ENCODE measurements around the gene ZHX3.
"Not testable (repeated sequence)": the region's sequence is repeated elsewhere in the genome, so short reads cannot be mapped to it uniquely, and the experiment has no call there.

ZHX3 gene

DNA sequence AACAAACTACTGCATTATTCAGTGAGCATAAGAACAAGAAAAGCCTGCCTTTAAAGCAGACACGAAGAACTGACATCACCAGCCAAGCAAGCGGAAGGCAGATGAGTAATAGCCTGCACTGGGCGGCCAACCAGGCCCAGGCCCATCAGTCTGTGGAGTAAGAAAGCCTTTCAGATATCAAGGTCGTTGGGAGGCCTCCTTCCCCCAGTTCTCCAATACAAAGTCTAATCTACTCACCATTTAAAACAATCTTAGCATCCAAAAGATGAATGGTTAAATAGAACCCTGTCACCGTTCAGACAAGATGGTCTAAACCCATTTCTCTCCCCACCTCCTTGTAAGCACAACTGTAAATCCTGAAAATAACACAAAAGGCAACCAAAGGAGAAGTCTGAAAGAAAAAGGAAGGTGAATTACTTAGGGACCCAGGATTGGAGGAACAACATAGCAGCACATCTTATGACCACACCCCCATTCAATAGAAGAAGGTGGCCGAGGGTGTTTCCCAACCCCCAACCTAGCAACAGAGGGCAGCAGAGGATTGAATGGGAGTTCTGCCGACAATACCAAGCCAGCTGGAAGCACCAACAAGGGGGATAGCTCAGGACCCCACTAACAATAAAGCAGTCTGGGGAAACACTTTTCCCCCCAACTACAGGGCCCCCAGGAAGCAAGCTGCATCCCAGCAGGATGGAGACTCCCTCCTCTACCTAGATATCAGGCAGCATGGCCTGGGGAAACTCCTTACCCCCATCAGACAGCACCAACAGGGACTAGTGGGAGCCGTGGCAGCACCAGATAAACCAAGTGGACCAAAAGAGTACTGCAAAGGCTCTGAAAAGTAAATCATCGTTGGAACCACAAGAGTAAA is 67.9 kb downstream of the ZHX3 start:
- DNase-seq, result peak; percentile 61

- DNase-seq, result no peak
Observed at GRCh38 chr20:41248368-41249024, 69.0 kb downstream of the ZHX3 start.

DNA sequence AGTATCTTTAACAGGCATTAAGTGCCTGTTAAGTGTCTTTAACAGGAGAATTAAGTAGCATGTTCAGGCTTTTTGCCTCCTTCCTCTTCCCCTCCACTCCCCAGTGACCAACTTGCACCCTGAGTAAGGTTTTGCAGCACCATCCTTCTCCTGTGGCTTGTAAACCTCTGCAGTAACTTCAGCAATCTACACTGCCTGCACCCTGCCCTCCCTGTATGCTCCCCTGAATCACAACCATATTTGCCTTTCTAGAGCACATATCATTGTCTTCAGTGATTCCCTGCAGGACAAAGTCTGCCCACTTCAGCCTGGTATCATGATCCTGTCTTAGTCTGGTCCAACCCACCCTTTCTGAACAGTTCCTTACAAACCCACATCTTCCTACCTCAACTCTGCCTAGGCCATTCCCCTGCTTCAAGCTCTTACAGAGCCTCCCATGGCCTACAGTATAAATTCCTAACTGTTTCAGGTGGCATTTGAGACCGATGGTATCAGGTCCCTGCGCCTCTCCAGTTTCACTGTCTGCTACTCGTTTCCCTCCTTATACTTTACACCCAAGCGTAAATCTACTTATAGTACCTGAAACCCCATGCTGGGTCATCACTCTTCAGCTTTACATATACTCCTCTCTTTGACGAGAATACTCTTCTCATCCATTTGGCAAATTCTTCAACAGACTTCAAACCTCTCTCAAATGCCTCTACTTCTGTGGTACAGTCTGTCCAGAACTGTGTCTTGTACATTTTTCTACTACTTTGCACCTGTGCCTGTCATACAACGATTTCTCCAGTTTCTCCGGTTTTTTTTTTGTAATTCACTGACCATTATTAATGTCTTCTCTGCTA is 69.8 kb downstream of the ZHX3 start:
- no peak for DNase-seq

- DNase-seq, result no peak
Observed at GRCh38 chr20:41245086-41245707, 72.3 kb downstream of the ZHX3 start.

GRCh38 chr20:41242807-41243206 is 74.7 kb downstream of the ZHX3 start:
- no peak for DNase-seq

DNA sequence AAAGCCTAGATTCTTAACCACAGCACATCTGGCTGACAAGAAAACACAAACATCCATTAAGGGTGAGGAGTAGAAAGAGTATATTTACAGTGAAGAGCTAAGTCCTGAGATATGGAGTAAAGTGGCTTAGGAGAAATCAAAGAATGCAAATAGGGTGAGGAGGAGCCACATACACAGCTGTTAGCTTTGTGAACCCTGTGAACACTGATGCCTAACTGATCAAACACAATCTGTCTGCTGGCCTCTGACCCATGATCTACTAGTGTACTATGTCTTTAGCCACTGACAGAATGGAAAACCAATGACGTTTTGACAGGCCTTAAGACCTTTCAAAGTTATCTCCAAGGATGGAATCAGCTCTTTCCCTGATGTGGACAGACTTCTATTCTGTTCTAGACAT is 75.2 kb downstream of the ZHX3 start:
- no peak for DNase-seq

DNA sequence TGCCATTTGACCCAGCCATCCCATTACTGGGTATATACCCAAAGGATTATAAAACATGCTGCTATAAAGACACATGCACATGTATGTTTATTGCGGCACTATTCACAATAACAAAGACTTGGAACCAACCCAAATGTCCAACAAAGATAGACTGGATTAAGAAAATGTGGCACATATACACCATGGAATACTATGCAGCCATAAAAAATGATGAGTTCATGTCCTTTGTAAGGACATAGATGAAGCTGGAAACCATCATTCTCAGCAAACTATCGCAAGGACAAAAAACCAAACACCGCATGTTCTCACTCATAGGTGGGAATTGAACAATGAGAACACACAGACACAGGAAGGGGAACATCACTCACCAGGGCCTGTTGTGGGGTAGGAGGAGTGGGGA is 80.3 kb downstream of the ZHX3 start:
- not testable (repeated sequence) for DNase-seq

DNA sequence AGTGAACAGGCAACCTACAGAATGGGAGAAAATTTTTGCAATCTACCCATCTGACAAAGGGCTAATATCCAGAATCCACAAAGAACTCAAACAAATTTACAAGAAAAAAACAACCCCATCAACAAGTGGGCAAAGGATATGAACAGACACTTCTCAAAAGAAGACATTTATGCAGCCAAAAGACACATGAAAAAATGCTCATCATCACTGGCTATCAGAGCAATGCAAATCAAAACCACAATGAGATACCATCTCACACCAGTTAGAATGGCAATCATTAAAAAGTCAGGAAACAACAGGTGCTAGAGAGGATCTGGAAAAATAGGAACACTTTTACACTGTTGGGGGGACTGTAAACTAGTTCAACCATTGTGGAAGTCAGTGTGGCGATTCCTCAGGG is 80.7 kb downstream of the ZHX3 start:
- DNase-seq, result not testable (repeated sequence)

DNA sequence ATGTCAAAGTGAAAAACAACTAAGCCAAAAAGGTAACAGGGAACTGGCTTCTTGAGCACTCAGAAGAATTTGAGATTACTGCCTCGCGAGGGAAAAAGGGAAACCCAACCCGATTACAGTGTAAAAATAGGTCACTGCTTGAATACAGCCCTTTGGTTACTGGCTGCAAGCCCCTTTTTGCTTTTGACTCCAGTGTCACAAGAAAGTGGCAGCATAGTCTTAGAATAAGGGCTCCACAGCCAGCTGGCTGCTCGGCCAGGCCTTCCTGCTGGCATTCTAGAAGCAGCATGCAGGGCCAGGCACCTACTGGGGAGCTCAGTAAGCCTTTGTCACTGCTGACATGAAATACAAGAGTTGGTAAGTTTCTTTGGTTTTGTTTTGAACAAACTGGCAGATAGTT is 83.0 kb downstream of the ZHX3 start:
- DNase-seq, result peak; percentile 51

- DNase-seq, result no peak
Observed at GRCh38 chr20:41234041-41234440, 83.5 kb downstream of the ZHX3 start.

GRCh38 chr20:41232973-41233926 is 84.3 kb downstream of the ZHX3 start:
- no peak for DNase-seq

GRCh38 chr20:41231136-41231535 is 86.4 kb downstream of the ZHX3 start:
- DNase-seq, result no peak

DNA sequence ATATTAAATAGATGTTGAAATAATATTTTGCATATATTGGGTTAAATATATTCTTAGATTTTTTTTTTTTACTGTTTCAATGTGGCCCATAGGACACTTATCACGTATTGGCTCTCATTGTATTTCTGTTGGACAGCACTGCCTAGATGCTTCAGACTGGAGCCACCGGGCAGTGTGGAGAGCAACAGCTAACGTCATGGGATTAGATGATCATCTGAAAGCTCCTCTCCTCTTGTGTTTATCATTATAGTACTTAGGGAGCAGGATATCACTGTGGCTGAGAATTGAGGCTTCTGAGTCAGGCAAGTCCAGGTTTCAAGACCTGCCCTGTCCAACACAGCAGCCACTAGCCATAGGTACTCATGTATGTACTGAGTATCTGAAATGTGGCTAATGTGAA is 87.4 kb downstream of the ZHX3 start:
- no peak for DNase-seq

DNA sequence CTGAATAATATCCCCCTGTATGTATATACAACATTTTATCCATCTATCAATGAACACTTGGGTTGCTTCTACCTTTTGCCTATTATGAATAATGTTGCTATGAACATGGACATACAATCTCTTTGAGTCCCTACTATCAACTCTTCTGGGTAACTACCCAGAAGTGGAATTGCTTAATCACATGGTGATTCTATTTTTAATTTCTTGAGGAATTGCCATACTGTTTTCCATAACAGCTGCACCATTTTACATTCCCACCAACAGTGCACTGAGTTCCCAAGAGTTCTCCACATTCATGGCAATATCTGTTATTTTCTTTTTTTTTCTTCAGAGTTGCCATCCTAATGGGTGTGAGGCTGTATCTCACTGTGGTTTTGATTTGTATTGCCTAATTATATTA is 88.3 kb downstream of the ZHX3 start:
- no peak for DNase-seq

- DNase-seq, result no peak
Observed at GRCh38 chr20:41228858-41229257, 88.7 kb downstream of the ZHX3 start.

GRCh38 chr20:41226426-41226825 is 91.1 kb downstream of the ZHX3 start:
- no peak for DNase-seq

- DNase-seq, result no peak
Observed at GRCh38 chr20:41225091-41225490, 92.4 kb downstream of the ZHX3 start.

- no peak for DNase-seq
Observed at GRCh38 chr20:41224281-41224680, 93.2 kb downstream of the ZHX3 start.

DNA sequence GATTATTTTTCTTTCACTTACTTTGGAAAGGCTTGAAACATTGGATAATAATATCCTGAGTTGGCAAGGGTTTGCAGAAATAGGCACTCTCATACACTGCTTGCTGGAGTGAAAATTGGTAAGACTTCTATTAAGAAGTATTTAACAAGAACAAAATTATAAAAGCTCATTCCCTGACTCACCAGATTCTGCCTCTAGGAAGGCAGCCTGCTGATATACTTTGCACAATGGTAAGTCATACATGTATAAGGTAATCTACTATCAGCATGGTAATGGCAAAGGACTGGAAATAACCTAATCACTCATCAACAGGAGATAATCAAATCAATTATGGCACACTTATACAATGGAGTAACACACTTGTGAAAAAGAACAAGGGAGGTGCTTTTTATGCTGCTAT is 94.4 kb downstream of the ZHX3 start:
- no peak for DNase-seq

DNA sequence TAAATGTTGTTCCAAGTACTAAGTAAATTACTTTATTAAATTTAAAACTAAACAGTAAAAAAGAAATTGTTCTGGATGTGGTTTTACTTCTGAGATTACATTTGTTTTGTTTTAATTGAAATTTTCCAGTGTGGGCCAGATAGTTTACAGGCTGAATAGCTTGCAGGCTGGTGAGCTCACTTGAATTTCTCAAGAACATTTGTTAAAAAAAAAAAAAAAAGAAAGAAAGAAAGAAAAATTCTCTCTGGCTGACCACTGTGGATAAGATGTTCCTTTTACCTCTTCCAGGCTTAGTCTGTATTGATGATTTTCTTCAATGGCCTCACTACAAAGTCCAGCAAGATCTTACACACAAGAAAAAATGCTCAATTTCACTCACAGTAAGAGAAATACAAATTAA is 94.8 kb downstream of the ZHX3 start:
- no peak for DNase-seq

GRCh38 chr20:41222296-41222695 is 95.2 kb downstream of the ZHX3 start:
- DNase-seq, result no peak

Data from right forelimb (tissue), 1 donor.